ENCODE data around the gene TMEM63A. TPM values are rescaled to one million over a fixed set of nuclear protein-coding genes. Genes with fewer than 3 reads are reported as not detected.
A peak's percentile ranks its signal among the peaks of the same experiment; 100 is the strongest.

Gene TMEM63A
- total RNA-seq, 1 experiment from 2014 or later = 91.7 TPM

DNA sequence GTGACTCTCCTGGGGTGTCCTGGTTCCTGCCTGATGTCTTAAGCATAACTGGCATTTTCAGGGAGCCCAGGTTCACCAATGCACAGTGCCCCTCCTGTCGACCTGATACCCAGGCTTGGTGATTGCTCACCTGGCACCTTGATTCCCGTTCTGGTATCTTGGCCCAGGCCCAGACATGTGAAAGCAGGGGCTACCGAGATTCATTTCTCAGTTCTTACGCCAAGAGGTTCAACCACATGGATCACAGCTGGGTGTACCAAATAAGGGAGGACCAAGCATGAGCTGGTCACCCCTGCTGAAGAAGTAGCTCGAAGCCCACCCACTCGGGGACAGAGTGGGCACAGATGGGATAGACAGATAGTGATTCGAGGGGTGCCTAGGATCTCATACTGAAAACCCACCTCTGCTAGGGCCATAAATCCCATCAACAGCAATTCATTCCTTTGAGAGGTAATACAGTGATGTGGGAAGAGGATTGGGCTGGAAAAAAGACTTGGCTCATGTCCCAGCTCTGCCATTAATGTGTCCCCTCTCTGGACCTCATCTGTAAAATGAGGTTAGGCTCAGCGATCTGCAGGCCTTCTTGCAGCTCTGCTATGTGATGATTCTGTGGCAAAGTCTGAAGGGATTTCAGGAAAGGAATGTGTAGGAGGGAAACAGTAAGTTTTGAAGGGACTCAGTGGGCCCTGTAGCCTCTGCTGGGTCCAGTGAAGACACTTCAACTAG is 69.5 kb downstream of the TMEM63A start:
- Mint-ChIP-seq H3K36me3 (peaks cover 6% of the 10 kb centered on the region; the same call in 1 of the 2 replicates), H3K9me3 (no peaks in the 10 kb centered on the region), H3K27me3 (ENCODE audit: low read depth) (peaks cover 3% of the 10 kb centered on the region; the same call in 1 of the 2 replicates), H3K4me1 (peaks cover 50% of the 10 kb centered on the region), H3K27ac (peak overlapping the region; percentile 84; the same call in 1 of the 2 replicates), H3K4me3 (no peak overlapping the region)
- ATAC-seq (no peak), DNase-seq (ENCODE audit: low spot score) (no peak)
- TF ChIP-seq SP1 (CRISPR knock-in tag; conservative IDR thresholded peaks at IDR 0.05) = no peak
- no peak for TF ChIP-seq ZNF396 (CRISPR knock-in tag; IDR thresholded peaks at IDR 0.05; ENCODE audit: borderline replicate concordance)
- TF ChIP-seq, protein P1, sequence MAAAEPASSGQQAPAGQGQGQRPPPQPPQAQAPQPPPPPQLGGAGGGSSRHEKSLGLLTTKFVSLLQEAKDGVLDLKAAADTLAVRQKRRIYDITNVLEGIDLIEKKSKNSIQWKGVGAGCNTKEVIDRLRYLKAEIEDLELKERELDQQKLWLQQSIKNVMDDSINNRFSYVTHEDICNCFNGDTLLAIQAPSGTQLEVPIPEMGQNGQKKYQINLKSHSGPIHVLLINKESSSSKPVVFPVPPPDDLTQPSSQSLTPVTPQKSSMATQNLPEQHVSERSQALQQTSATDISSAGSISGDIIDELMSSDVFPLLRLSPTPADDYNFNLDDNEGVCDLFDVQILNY (CRISPR knock-in tag; IDR thresholded peaks at IDR 0.05) = no peak
- no peak for TF ChIP-seq NR2C2 (CRISPR knock-in tag; IDR thresholded peaks at IDR 0.05)
- TF ChIP-seq ZNF232 (CRISPR knock-in tag; IDR thresholded peaks at IDR 0.05) = no peak
- no peak for TF ChIP-seq OVOL2 (CRISPR knock-in tag; IDR thresholded peaks at IDR 0.05; ENCODE audit: borderline replicate concordance)
- TF ChIP-seq ZNF138 (CRISPR knock-in tag; conservative IDR thresholded peaks at IDR 0.05) = no peak
- TF ChIP-seq, protein P2, sequence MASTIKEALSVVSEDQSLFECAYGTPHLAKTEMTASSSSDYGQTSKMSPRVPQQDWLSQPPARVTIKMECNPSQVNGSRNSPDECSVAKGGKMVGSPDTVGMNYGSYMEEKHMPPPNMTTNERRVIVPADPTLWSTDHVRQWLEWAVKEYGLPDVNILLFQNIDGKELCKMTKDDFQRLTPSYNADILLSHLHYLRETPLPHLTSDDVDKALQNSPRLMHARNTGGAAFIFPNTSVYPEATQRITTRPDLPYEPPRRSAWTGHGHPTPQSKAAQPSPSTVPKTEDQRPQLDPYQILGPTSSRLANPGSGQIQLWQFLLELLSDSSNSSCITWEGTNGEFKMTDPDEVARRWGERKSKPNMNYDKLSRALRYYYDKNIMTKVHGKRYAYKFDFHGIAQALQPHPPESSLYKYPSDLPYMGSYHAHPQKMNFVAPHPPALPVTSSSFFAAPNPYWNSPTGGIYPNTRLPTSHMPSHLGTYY (CRISPR knock-in tag; IDR thresholded peaks at IDR 0.05) = no peak
- no peak for TF ChIP-seq JUN (CRISPR knock-in tag; IDR thresholded peaks at IDR 0.05)
- TF ChIP-seq, protein P3, sequence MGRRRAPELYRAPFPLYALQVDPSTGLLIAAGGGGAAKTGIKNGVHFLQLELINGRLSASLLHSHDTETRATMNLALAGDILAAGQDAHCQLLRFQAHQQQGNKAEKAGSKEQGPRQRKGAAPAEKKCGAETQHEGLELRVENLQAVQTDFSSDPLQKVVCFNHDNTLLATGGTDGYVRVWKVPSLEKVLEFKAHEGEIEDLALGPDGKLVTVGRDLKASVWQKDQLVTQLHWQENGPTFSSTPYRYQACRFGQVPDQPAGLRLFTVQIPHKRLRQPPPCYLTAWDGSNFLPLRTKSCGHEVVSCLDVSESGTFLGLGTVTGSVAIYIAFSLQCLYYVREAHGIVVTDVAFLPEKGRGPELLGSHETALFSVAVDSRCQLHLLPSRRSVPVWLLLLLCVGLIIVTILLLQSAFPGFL (CRISPR knock-in tag; IDR thresholded peaks at IDR 0.05; ENCODE audit: borderline replicate concordance) = no peak
- CTCF ChIA-PET = interaction anchor here (1.2 to 5.4 kb wide), 7 partner anchors 10 to 338 kb away, joined by 3 to 45 read pairs (median 8); partner anchors contain the start of gene SRP9
- POLR2A ChIA-PET = interaction anchor here (0.9 kb wide), 1 partner anchor 70 kb away, joined by 3 read pairs; the partner anchor contains the start of gene TMEM63A

DNA sequence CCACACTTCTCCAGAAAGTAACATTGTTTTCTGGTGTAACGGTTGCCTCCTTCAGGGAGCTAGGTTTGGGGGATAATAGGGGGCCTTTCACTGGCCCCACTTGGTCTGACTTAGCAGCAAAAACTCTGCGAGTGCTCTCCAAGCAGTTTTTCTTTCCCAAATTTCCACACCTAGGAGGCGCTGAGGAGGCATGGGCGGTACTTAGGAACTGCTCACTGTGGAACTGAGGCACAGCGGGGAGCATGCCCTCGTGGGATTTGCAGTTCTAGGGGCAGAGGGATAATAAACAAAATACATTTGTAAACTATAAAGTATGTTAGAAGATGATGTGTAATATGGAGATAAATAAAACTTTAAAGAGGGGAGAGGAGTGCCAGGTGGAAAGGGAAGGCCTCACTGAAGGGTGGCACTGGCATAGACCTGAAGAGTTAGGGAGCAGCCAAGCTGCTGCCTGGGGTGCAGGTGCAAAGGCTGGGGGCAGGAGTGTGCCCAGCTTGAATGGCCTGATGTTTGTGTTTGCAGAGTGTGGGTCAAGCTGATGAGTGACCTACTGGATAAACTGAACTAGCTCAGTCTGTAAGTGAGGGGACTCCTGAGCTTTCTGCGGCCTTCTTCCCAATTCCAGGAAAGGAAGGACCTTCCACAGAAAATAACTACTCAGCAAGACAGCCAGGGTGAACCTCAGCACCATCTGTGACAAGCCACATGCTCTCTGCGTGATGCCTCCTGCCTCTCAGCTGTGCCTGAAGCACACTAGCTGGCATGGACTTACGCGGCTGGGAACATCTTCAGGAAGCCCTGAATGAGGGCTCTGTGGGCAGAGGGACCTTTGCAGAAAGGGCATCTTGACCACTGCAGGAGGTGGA is 70.3 kb downstream of the TMEM63A start:
- Mint-ChIP-seq H3K27ac (no peak overlapping the region), H3K4me1 (peaks cover 42% of the 10 kb centered on the region), H3K36me3 (peaks cover 6% of the 10 kb centered on the region; the same call in 1 of the 2 replicates), H3K9me3 (no peaks in the 10 kb centered on the region), H3K4me3 (peak overlapping the region; percentile 86), H3K27me3 (ENCODE audit: low read depth) (peaks cover 3% of the 10 kb centered on the region; the same call in 1 of the 2 replicates)
- TF ChIP-seq OVOL2 (CRISPR knock-in tag; IDR thresholded peaks at IDR 0.05; ENCODE audit: borderline replicate concordance) (no peak), NFYB (CRISPR knock-in tag; conservative IDR thresholded peaks at IDR 0.05; ENCODE audit: low read depth) (no peak), ZNF232 (CRISPR knock-in tag; IDR thresholded peaks at IDR 0.05) (no peak), GABPB1 (CRISPR knock-in tag; IDR thresholded peaks at IDR 0.05) (no peak), SP1 (CRISPR knock-in tag; conservative IDR thresholded peaks at IDR 0.05) (0 out of 2 replicates have a peak, but pooled peaks have one; percentile 23)
- TF ChIP-seq, protein P4, sequence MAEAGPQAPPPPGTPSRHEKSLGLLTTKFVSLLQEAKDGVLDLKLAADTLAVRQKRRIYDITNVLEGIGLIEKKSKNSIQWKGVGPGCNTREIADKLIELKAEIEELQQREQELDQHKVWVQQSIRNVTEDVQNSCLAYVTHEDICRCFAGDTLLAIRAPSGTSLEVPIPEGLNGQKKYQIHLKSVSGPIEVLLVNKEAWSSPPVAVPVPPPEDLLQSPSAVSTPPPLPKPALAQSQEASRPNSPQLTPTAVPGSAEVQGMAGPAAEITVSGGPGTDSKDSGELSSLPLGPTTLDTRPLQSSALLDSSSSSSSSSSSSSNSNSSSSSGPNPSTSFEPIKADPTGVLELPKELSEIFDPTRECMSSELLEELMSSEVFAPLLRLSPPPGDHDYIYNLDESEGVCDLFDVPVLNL (CRISPR knock-in tag; IDR thresholded peaks at IDR 0.05; ENCODE audit: borderline replicate concordance, low read depth) = no peak
- ChIA-PET POLR2A (interaction anchor here (0.5 to 2.1 kb wide), 2 partner anchors 19 to 34 kb away, joined by 5 to 10 read pairs; partner anchors contain the start of gene SRP9), CTCF (interaction anchor here (0.7 to 5.4 kb wide), 15 partner anchors 9 to 337 kb away, joined by 3 to 45 read pairs (median 4); partner anchors contain the start of genes SRP9 and TMEM63A)
- peak; percentile 60 for DNase-seq (ENCODE audit: low spot score)
- ATAC-seq = peak; percentile 7; the same call in 1 of the 2 replicates
